ENCODE results near the gene AADACL3. TPM values are rescaled to one million over a fixed set of nuclear protein-coding genes. Genes with fewer than 3 reads are reported as not detected.

The AADACL3 gene
- total RNA-seq, 1 donor from 2014 or later, result not detected

DNA sequence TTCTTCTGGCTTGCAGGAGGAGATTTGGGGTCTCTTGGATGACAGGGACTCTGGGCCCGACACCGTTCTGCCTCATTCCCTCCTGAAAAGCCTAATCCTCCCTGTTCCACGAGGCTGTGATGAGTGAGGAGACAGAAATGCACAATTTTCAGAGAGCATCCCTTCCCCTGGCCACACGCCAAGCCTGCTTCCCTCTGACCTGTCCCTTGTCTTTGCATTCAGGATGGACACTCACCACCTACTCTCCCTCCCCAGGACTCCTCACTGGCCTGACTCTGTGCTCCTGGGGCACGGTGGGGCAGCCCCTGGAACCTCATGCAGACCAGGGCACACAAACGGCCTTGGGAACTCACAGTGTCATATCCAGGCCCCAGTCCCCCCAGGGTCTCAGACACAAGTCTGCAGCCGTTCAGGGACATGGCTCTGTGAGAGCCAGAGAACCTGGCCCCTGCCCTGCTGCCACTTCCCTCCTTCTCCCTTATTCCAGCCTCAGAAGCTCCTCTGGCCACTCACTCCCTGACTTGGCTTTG lies 54.1 kb downstream of the AADACL3 start:
- no peak for DNase-seq (ENCODE audit: low read depth)
- no peak for FAIRE-seq
- TF ChIP-seq, protein P1, sequence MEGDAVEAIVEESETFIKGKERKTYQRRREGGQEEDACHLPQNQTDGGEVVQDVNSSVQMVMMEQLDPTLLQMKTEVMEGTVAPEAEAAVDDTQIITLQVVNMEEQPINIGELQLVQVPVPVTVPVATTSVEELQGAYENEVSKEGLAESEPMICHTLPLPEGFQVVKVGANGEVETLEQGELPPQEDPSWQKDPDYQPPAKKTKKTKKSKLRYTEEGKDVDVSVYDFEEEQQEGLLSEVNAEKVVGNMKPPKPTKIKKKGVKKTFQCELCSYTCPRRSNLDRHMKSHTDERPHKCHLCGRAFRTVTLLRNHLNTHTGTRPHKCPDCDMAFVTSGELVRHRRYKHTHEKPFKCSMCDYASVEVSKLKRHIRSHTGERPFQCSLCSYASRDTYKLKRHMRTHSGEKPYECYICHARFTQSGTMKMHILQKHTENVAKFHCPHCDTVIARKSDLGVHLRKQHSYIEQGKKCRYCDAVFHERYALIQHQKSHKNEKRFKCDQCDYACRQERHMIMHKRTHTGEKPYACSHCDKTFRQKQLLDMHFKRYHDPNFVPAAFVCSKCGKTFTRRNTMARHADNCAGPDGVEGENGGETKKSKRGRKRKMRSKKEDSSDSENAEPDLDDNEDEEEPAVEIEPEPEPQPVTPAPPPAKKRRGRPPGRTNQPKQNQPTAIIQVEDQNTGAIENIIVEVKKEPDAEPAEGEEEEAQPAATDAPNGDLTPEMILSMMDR (IDR thresholded peaks at IDR 0.05; ENCODE audit: insufficient read depth, low read length, severe bottlenecking), result no peak
- H3K4me3 ChIP-seq (ENCODE audit: low read depth, low read length), result no peak overlapping the region
- H3K27me3 ChIP-seq (ENCODE audit: control insufficient read depth, insufficient read depth, low read length), result no peaks in the 10 kb centered on the region
- H3K36me3 ChIP-seq (ENCODE audit: control insufficient read depth, insufficient read depth, low read length), result no peaks in the 10 kb centered on the region

DNA sequence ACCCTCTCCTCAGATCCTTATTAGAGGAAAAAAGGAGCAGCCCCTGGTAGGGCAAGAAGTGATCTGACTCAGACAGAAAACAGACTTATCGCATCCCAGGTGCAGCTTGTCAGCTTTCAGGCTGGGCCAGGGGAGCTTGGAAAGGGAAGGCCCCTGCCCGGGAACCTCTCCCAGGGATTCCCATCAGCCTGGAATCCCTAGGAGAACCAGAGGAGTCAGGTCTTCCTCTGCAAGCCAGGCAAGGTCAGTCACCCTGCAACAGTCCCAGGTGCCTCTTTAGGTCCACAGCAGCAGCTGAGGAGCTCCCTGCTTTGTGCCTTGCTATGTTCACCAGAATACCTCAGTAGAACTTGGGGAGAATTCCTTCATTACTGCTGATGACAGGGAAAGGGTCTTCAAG lies 54.7 kb downstream of the AADACL3 start:
- DNase-seq (ENCODE audit: low read depth), result no peak

DNA sequence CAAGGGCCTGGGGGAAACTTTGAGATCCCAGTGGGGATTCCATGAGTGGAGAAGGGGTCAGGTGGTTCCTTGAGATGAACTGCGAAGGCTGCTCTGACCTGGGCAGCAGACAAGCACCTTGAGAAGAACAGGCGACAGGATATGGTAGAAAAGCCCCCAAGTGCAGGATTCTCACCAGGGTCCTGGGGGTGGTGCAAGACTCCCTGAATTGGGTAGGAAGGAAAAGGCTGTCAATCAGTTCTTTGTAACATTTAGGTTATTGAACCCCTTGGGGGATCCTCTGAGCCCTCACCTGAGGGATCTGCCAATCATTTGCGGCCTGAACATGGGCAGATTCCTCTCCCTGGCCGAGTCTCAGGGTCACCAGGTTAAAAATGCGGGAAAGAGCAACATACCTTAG lies 55.3 kb downstream of the AADACL3 start:
- H3K27me3 ChIP-seq (ENCODE audit: control insufficient read depth, insufficient read depth, low read length), result no peaks in the 10 kb centered on the region
- no peak overlapping the region for H3K4me3 ChIP-seq (ENCODE audit: low read depth, low read length)
- TF ChIP-seq, protein P1 (IDR thresholded peaks at IDR 0.05; ENCODE audit: insufficient read depth, low read length, severe bottlenecking), result no peak
- no peak for DNase-seq (ENCODE audit: low read depth)
- H3K36me3 ChIP-seq (ENCODE audit: control insufficient read depth, insufficient read depth, low read length), result no peaks in the 10 kb centered on the region
- no peak for FAIRE-seq

More for the DNA sequence above, 54.7 kb downstream of the AADACL3 start:
- FAIRE-seq, result no peak
- Histone ChIP-seq H3K4me3 (ENCODE audit: low read depth, low read length) (no peak overlapping the region), H3K36me3 (ENCODE audit: control insufficient read depth, insufficient read depth, low read length) (no peaks in the 10 kb centered on the region), H3K27me3 (ENCODE audit: control insufficient read depth, insufficient read depth, low read length) (no peaks in the 10 kb centered on the region)
- TF ChIP-seq, protein P1 (IDR thresholded peaks at IDR 0.05; ENCODE audit: insufficient read depth, low read length, severe bottlenecking), result no peak

DNA sequence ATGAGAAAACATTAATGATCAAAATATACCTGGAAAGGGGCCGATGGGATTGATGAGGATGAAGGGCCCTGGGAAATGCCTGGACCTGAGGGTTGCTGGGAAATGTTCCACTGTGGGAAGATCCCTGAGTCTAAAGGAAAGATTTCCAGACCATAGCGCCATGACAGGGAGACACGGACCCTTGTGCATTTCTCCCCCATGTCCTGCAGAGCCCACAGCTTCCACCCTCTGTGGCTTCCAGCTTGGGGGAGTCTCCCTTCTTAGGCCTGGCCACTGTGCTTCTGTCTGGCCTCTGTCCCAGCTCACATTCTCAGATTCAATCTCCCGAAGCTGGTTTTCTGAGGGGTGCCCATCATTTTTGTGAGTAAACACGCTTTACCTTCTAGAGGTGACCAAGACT lies 56.6 kb downstream of the AADACL3 start:
- FAIRE-seq (no peak), DNase-seq (ENCODE audit: low read depth) (no peak)
- no peak overlapping the region for H3K4me3 ChIP-seq (ENCODE audit: low read depth, low read length)
- no peaks in the 10 kb centered on the region for H3K27me3 ChIP-seq (ENCODE audit: control insufficient read depth, insufficient read depth, low read length)
- TF ChIP-seq, protein P1 (IDR thresholded peaks at IDR 0.05; ENCODE audit: insufficient read depth, low read length, severe bottlenecking), result no peak
- no peaks in the 10 kb centered on the region for H3K36me3 ChIP-seq (ENCODE audit: control insufficient read depth, insufficient read depth, low read length)

DNA sequence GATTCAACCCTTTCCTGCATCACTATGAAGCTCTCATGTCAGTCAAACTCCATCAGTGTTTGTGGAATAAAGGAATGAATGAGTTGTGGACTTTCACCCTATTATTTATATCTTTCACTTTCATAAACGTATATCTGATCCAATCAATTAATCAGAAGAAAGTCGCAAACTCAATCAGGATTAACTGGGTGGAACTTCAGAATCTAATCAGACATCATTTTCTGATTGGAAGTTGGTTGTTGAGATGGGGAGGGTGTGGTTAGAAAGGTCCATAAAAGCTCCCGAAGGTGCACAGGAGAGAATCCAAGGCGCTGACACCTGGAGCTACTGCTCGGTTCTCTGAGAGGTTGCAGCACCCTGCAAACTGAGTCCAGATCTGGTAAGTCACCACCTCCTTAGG lies 57.5 kb downstream of the AADACL3 start, which contains the start of gene PRAMEF12:
Gene PRAMEF12, plus strand, starts transcription at position 301 of the 400 bp plus-strand sequence. CDS start 1,130 bp downstream, outside the sequence.
- TF ChIP-seq, protein P1 (IDR thresholded peaks at IDR 0.05; ENCODE audit: insufficient read depth, low read length, severe bottlenecking), result no peak
- no peaks in the 10 kb centered on the region for H3K27me3 ChIP-seq (ENCODE audit: control insufficient read depth, insufficient read depth, low read length)
- no peaks in the 10 kb centered on the region for H3K36me3 ChIP-seq (ENCODE audit: control insufficient read depth, insufficient read depth, low read length)
- no peak for FAIRE-seq
- DNase-seq (ENCODE audit: low read depth), result no peak
- no peak within 1 kb of the TSS for H3K4me3 ChIP-seq (ENCODE audit: low read depth, low read length)

DNA sequence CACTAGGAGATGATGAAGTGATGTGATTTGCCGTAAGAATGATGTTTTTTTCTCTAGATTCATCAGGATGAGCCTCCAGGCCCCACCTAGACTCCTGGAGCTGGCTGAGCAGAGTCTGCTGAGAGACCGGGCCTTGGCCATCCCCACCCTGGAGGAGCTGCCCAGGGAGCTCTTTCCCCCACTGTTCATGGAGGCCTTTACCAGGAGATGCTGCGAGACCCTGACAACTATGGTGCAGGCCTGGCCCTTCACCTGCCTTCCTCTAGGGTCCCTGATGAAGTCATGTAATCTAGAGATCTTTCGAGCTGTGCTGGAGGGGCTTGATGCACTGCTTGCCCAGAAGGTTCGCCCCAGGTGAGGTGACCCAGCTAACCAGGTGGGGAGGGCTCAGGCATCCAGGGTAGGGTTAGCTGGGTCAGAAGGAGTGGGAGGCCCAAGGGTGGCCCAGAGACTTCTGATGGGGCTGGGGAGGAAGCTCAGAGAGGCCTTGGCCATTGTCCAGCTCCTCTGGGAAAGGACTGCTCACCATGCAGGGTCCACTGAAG lies 59.0 kb downstream of the AADACL3 start:
- FAIRE-seq, result no peak

More for the DNA sequence above, 59.0 kb downstream of the AADACL3 start:
- no peak overlapping the region for H3K4me3 ChIP-seq (ENCODE audit: low read depth, low read length)
- H3K27me3 ChIP-seq (ENCODE audit: control insufficient read depth, insufficient read depth, low read length), result no peaks in the 10 kb centered on the region
- no peak for DNase-seq (ENCODE audit: low read depth)
- TF ChIP-seq, protein P1 (IDR thresholded peaks at IDR 0.05; ENCODE audit: insufficient read depth, low read length, severe bottlenecking), result no peak
- no peaks in the 10 kb centered on the region for H3K36me3 ChIP-seq (ENCODE audit: control insufficient read depth, insufficient read depth, low read length)

Measured in bronchial epithelial cell (primary cell).